ENCODE data around the gene PLET1.

DNA sequence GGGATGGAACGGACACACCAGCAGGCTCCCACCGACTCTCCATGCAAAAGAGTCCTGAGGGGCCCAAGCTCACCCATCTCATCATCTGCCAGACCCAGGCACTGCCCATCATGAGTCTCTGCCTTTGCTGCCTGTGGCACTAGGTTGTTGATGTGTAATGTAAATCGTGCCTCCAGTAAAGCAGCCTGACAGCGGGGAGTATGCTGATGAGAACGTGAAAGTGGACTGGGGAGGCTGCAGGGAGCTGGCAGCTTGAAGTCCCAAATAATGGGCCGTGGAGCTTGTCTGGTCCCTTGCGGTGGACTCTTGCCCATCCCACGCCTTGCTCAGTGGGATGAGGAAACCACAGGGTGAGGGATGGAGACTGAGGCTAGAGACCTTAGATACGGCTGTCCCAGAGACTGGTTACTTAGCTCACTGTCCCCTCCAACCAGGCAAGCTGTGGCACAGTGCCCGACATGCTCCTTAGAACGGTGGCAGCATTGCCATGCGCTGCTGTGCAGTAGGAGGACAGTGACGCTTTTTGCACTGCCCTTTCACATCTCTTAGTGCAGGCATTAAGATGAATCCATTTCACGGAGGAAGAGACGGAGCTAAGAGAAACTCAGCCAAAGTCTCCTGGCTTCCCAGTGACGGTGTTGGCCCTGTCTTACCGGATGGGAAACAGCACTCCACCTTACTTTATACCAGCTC, 39.6 kb upstream of the PLET1 start:
- TF ChIP-seq, protein P1, sequence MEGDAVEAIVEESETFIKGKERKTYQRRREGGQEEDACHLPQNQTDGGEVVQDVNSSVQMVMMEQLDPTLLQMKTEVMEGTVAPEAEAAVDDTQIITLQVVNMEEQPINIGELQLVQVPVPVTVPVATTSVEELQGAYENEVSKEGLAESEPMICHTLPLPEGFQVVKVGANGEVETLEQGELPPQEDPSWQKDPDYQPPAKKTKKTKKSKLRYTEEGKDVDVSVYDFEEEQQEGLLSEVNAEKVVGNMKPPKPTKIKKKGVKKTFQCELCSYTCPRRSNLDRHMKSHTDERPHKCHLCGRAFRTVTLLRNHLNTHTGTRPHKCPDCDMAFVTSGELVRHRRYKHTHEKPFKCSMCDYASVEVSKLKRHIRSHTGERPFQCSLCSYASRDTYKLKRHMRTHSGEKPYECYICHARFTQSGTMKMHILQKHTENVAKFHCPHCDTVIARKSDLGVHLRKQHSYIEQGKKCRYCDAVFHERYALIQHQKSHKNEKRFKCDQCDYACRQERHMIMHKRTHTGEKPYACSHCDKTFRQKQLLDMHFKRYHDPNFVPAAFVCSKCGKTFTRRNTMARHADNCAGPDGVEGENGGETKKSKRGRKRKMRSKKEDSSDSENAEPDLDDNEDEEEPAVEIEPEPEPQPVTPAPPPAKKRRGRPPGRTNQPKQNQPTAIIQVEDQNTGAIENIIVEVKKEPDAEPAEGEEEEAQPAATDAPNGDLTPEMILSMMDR (IDR thresholded peaks at IDR 0.05), result no peak
- TF ChIP-seq EZH2 (IDR thresholded peaks at IDR 0.05), result no peak
- no peak for TF ChIP-seq EZH2phosphoT487 (IDR thresholded peaks at IDR 0.05)
